ENCODE results near the gene PALLD. TPM values are rescaled to one million over a fixed set of nuclear protein-coding genes. Genes with fewer than 3 reads are reported as not detected.

Gene PALLD
- total RNA-seq, 1 experiment from 2014 or later = 27.6 TPM

DNA sequence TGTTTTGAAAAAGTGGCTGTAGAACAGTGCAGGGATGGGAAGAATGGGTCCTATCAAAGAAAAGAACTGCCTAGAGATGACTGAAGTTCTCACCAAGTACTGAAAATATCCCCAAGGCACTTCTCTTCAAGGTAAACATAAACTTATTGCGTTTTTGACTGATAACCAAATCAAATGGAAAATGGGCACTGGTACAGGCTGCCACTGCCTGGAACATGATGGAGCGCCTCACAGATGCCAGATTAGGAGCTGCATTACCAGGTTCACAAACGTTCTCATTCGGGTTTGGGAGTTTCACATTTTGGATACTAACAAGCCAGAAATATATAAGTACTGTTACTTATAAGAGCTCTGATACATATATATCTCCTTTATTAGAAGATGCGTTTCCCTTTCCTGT lies 371.9 kb downstream of the PALLD start:
- CTCF ChIA-PET = no interaction called here
- BruUV-seq (replicated peaks) = no TSS peak
- Mint-ChIP-seq H3K4me3 (ENCODE audit: low read depth, unreplicated experiment) (no peak overlapping the region), H3K27me3 (ENCODE audit: unreplicated experiment) (no peaks in the 10 kb centered on the region), H3K36me3 (ENCODE audit: insufficient read depth, unreplicated experiment) (no peaks in the 10 kb centered on the region), H3K4me1 (ENCODE audit: low read depth, unreplicated experiment) (no peaks in the 10 kb centered on the region), H3K27ac (ENCODE audit: unreplicated experiment) (no peak overlapping the region), H3K9me3 (ENCODE audit: low read depth, unreplicated experiment) (no peaks in the 10 kb centered on the region)
- DNase-seq = no peak
- TF ChIP-seq, protein P1, sequence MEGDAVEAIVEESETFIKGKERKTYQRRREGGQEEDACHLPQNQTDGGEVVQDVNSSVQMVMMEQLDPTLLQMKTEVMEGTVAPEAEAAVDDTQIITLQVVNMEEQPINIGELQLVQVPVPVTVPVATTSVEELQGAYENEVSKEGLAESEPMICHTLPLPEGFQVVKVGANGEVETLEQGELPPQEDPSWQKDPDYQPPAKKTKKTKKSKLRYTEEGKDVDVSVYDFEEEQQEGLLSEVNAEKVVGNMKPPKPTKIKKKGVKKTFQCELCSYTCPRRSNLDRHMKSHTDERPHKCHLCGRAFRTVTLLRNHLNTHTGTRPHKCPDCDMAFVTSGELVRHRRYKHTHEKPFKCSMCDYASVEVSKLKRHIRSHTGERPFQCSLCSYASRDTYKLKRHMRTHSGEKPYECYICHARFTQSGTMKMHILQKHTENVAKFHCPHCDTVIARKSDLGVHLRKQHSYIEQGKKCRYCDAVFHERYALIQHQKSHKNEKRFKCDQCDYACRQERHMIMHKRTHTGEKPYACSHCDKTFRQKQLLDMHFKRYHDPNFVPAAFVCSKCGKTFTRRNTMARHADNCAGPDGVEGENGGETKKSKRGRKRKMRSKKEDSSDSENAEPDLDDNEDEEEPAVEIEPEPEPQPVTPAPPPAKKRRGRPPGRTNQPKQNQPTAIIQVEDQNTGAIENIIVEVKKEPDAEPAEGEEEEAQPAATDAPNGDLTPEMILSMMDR (IDR thresholded peaks at IDR 0.05; ENCODE audit: unreplicated experiment) = no peak
- intact Hi-C loops (cut with micrococcal nuclease; ENCODE audit: unreplicated experiment) = no loop called here

DNA sequence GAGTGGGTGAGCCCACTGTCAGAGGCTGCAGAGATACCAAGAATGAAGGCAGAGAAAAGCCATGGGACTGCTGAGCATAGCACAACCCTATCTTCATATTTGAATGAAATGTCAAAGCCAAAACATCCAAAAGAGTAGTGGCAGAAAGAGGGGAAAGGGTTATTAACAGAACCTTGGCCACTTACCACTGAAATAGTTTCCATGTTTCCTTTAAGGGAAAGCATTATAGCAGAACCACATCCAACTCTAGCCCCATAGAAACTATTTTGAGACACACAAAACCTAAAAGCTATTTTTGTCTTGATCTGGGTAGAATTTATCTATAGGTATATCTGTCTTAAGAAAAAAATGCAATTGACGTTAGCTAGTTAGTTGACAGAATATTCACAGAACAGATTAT lies 373.2 kb downstream of the PALLD start:
- Mint-ChIP-seq H3K4me3 (ENCODE audit: low read depth, unreplicated experiment) (no peak overlapping the region), H3K9me3 (ENCODE audit: low read depth, unreplicated experiment) (no peaks in the 10 kb centered on the region), H3K27ac (ENCODE audit: unreplicated experiment) (no peak overlapping the region), H3K36me3 (ENCODE audit: insufficient read depth, unreplicated experiment) (no peaks in the 10 kb centered on the region), H3K27me3 (ENCODE audit: unreplicated experiment) (no peaks in the 10 kb centered on the region), H3K4me1 (ENCODE audit: low read depth, unreplicated experiment) (no peaks in the 10 kb centered on the region)
- CTCF ChIA-PET = no interaction called here
- TF ChIP-seq, protein P1 (IDR thresholded peaks at IDR 0.05; ENCODE audit: unreplicated experiment) = no peak
- intact Hi-C loops (cut with micrococcal nuclease; ENCODE audit: unreplicated experiment) = no loop called here
- DNase-seq = no peak
- BruUV-seq (replicated peaks) = no TSS peak

DNA sequence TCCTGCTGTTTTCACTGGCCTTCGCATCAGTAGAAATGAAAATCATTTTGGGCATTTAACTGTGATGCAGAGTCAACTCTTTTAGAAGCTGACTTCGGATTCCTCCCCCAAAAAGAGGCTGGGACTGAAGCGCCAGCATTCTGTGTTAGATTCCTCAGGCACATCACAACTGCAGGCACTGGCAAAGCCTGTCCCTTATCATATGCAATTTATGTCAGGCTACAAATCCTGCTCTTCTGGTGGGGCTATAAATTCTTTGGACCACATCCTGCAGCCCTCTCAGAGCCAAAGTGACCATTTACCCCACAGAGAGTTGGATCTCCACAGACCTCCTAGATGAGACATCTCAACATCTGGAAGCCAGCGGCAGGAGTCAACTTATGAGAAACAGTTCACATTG lies 374.8 kb downstream of the PALLD start:
- Mint-ChIP-seq H3K4me3 (ENCODE audit: low read depth, unreplicated experiment) (no peak overlapping the region), H3K4me1 (ENCODE audit: low read depth, unreplicated experiment) (no peaks in the 10 kb centered on the region), H3K9me3 (ENCODE audit: low read depth, unreplicated experiment) (no peaks in the 10 kb centered on the region), H3K27me3 (ENCODE audit: unreplicated experiment) (no peaks in the 10 kb centered on the region), H3K27ac (ENCODE audit: unreplicated experiment) (no peak overlapping the region), H3K36me3 (ENCODE audit: insufficient read depth, unreplicated experiment) (no peaks in the 10 kb centered on the region)
- no TSS peak for BruUV-seq (replicated peaks)
- CTCF ChIA-PET = no interaction called here
- TF ChIP-seq, protein P1 (IDR thresholded peaks at IDR 0.05; ENCODE audit: unreplicated experiment) = no peak
- no peak for DNase-seq
- intact Hi-C loops (cut with micrococcal nuclease; ENCODE audit: unreplicated experiment) = no loop called here

DNA sequence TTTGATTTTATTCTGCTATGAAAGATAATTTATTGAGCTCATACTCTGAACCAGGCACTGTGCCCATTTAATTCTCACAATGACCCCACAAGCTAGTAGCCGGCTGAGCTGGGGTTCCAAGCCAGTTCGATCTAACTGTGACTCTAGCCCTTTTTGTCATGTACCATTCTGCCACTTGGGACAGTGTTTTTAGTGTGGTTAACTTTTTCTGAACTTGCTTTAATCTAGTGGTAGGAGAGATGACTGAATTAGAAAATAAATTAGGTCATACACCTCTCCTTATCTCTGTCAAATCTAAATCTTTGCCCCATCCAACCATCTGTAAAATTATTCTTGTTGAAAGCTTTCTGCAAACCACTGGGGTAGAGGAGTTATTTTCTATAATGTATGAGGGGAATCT lies 377.2 kb downstream of the PALLD start:
- TF ChIP-seq, protein P1 (IDR thresholded peaks at IDR 0.05; ENCODE audit: unreplicated experiment) = no peak
- Mint-ChIP-seq H3K4me1 (ENCODE audit: low read depth, unreplicated experiment) (peaks cover 8% of the 10 kb centered on the region), H3K9me3 (ENCODE audit: low read depth, unreplicated experiment) (no peaks in the 10 kb centered on the region), H3K36me3 (ENCODE audit: insufficient read depth, unreplicated experiment) (peaks cover 8% of the 10 kb centered on the region), H3K27me3 (ENCODE audit: unreplicated experiment) (no peaks in the 10 kb centered on the region), H3K4me3 (ENCODE audit: low read depth, unreplicated experiment) (no peak overlapping the region), H3K27ac (ENCODE audit: unreplicated experiment) (no peak overlapping the region)
- intact Hi-C loops (cut with micrococcal nuclease; ENCODE audit: unreplicated experiment) = no loop called here
- no peak for DNase-seq
- CTCF ChIA-PET = interaction anchor here (0.6 kb wide), 1 partner anchor 113 kb away, joined by 7 read pairs; no protein-coding TSS in a partner anchor
- BruUV-seq (replicated peaks) = no TSS peak

Measured in Calu3 (cell line).